Progenitor cell of endocrine pancreas (in vitro differentiated cells): ENCODE measurements around the gene IGF1. TPM values are rescaled to one million over a fixed set of nuclear protein-coding genes. Genes with fewer than 3 reads are reported as not detected.

ENCODE experiments used
- DNase-seq: peaks from one replicate; pipeline ENCODE4 v3.0.0; 2021; ENCODE audit warnings: low spot score; ENCODE audit not compliant: unreplicated experiment
- H3K27ac Mint-ChIP-seq: 2 replicates; pipeline ENCODE4 v1.8.0; 2021; ENCODE audit warnings: mild to moderate bottlenecking, moderate library complexity, mixed read lengths
- H3K27me3 Mint-ChIP-seq: 2 replicates; pipeline ENCODE4 v1.8.0; 2021; ENCODE audit warnings: mixed read lengths
- H3K36me3 Mint-ChIP-seq: 2 replicates; pipeline ENCODE4 v1.8.0; 2022; ENCODE audit warnings: mixed read lengths; ENCODE audit not compliant: insufficient read depth
- H3K4me1 Mint-ChIP-seq: 2 replicates; pipeline ENCODE4 v1.8.0; 2021; ENCODE audit warnings: low read depth, mixed read lengths
- H3K4me3 Mint-ChIP-seq: 2 replicates; pipeline ENCODE4 v1.8.0; 2021; ENCODE audit warnings: low read depth, mild to moderate bottlenecking, moderate library complexity, mixed read lengths
- H3K9me3 Mint-ChIP-seq: 2 replicates; pipeline ENCODE4 v1.8.0; 2021; ENCODE audit warnings: low read depth, mixed read lengths
- CTCF ChIP-seq: fragments of 200-600 bp; sonication (generic); IDR thresholded peaks from one replicate; pipeline ENCODE4 v1.5.0; 2021; ENCODE audit warnings: antibody characterized with exemption, mild to moderate bottlenecking; ENCODE audit not compliant: unreplicated experiment
- total RNA-seq: library from RNA; stranded (reverse); gene quantifications from 2 replicates; pipeline ENCODE4 v1.2.1, GENCODE V29; 2021

The IGF1 gene
- total RNA-seq, 1 donor from 2014 or later, result 0.57 TPM

- H3K4me3 Mint-ChIP-seq, result no peak overlapping the region
- no peaks in the 10 kb centered on the region for H3K9me3 Mint-ChIP-seq
- H3K36me3 Mint-ChIP-seq, result no peaks in the 10 kb centered on the region
- no peaks in the 10 kb centered on the region for H3K27me3 Mint-ChIP-seq
- DNase-seq, result no peak
- H3K4me1 Mint-ChIP-seq, result no peaks in the 10 kb centered on the region
- no peak for TF ChIP-seq CTCF
- H3K27ac Mint-ChIP-seq, result no peak overlapping the region
Observed at GRCh38 chr12:102425109-102426039, 55.0 kb downstream of the IGF1 start.

- no peak for DNase-seq
- no peak for TF ChIP-seq CTCF
- Mint-ChIP-seq H3K36me3 (no peaks in the 10 kb centered on the region), H3K27me3 (peaks cover 2% of the 10 kb centered on the region), H3K27ac (no peak overlapping the region), H3K4me3 (no peak overlapping the region), H3K9me3 (no peaks in the 10 kb centered on the region), H3K4me1 (no peaks in the 10 kb centered on the region)
Observed at GRCh38 chr12:102423462-102423861, 56.9 kb downstream of the IGF1 start.

GRCh38 chr12:102421802-102422583, 58.4 kb downstream of the IGF1 start:
- Mint-ChIP-seq H3K4me3 (no peak overlapping the region), H3K4me1 (no peaks in the 10 kb centered on the region), H3K27ac (no peak overlapping the region), H3K36me3 (no peaks in the 10 kb centered on the region), H3K9me3 (no peaks in the 10 kb centered on the region), H3K27me3 (peaks cover 7% of the 10 kb centered on the region)
- DNase-seq, result no peak
- no peak for TF ChIP-seq CTCF

GRCh38 chr12:102419094-102419764, 61.1 kb downstream of the IGF1 start:
- TF ChIP-seq CTCF, result no peak
- Mint-ChIP-seq H3K36me3 (no peaks in the 10 kb centered on the region), H3K4me1 (no peaks in the 10 kb centered on the region), H3K27ac (no peak overlapping the region), H3K9me3 (no peaks in the 10 kb centered on the region), H3K4me3 (no peak overlapping the region), H3K27me3 (peaks cover 17% of the 10 kb centered on the region)
- no peak for DNase-seq

- Mint-ChIP-seq H3K4me1 (no peaks in the 10 kb centered on the region), H3K4me3 (no peak overlapping the region), H3K27me3 (peaks cover 20% of the 10 kb centered on the region), H3K36me3 (no peaks in the 10 kb centered on the region), H3K9me3 (no peaks in the 10 kb centered on the region), H3K27ac (no peak overlapping the region)
- TF ChIP-seq CTCF, result no peak
- DNase-seq, result no peak
Observed at GRCh38 chr12:102417055-102417454, 63.3 kb downstream of the IGF1 start.
